ENCODE results near the gene MCRIP1. TPM values are rescaled to one million over a fixed set of nuclear protein-coding genes. Genes with fewer than 3 reads are reported as not detected.

Gene MCRIP1
- total RNA-seq, 2 donors from 2014 or later, result 164 to 183 TPM

DNA sequence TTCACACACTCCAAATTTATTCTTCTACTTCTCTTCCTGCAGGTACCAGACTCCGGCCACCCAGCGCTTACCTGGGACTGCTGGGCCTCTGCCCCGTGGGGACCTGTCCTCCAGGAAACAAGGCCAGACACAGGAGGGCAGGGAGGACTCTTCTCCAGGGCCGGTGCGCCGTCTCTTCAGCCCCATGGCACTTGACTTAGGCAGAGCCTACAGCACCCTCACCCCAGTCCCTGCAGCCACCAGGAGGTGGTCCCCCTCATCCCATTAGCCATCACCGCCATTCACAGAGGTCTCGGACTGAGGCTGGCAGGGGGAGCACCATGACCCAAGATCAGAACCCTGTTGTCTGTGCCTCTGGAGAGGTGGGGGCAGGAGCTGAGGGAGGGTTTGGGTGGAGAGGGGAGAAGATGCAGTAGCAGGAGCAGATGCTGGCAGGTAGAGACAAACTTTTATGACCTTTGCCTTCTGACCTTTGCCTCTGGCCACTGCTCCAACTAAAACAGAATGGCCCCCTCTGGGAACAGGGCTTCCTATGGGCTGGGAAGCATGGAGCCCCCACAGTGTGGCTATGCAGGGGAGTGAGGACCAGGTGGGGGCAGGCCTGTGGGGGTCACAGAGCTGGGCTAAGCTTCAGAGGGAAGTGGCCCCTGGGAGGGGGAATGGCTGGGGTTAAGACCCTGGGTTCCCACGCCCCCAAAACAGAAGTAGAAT lies 30.9 kb downstream of the MCRIP1 start:
- 83 to 90% methylated on average over 2 to 9 of the region's 9 CpGs for WGBS, 2 experiments (ENCODE audit: insufficient coverage in 1 of 2, insufficient read length in 1 of 2)
- Histone ChIP-seq H3K9ac (ENCODE audit: extremely low read depth, low read length, poor library complexity, severe bottlenecking) (no peak overlapping the region), H3K4me3 (ENCODE audit: low read length) (no peak overlapping the region), H3K27me3 (ENCODE audit: control insufficient read depth, insufficient read depth, low read length, poor library complexity, severe bottlenecking) (peaks cover 66% of the 10 kb centered on the region), H3K4me1 (ENCODE audit: control insufficient read depth, insufficient read depth, low read length) (no peaks in the 10 kb centered on the region), H3K9me3 (ENCODE audit: control insufficient read depth, low read length) (peaks cover 7% of the 10 kb centered on the region), H3K27ac (ENCODE audit: low read depth, low read length) (no peak overlapping the region), H3K36me3 (ENCODE audit: control insufficient read depth, insufficient read depth, low read length) (no peaks in the 10 kb centered on the region)
- no peaks in the 10 kb centered on the region for H3K4me1 Mint-ChIP-seq
- no peaks in the 10 kb centered on the region for H3K36me3 Mint-ChIP-seq (ENCODE audit: low read depth)
- H3K27me3 Mint-ChIP-seq (ENCODE audit: insufficient read depth), result peaks cover 70% of the 10 kb centered on the region
- no peak for TF ChIP-seq CTCF (conservative IDR thresholded peaks at IDR 0.05)
- peaks cover 20% of the 10 kb centered on the region for H3K9me3 Mint-ChIP-seq
- H3K27ac Mint-ChIP-seq, result no peak overlapping the region
- peak overlapping the region; percentile 38 for H3K4me3 Mint-ChIP-seq
- no peak for DNase-seq

DNA sequence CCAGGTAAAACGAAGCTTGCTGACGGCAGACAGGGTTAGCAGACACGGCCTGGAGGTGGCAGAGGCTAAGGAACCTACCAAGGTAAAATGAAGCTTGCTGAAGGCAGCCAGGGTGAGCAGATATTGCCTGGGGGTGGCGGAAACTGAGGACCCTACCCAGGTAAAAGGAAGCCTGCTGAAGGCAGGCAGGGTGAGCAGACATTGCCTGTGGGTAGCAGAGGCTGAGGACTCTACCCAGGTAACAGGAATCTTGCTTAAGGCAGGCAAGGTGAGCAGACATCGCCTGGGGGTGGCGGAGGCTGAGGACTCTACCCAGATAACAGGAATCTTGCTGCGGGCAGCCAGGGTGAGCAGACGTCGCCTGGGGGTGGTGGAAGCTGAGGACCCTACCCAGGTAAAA lies 31.8 kb downstream of the MCRIP1 start:
- no peaks in the 10 kb centered on the region for H3K4me1 Mint-ChIP-seq
- no peaks in the 10 kb centered on the region for H3K4me1 ChIP-seq (ENCODE audit: control insufficient read depth, insufficient read depth, low read length)
- no peak for TF ChIP-seq CTCF (conservative IDR thresholded peaks at IDR 0.05)
- no peak overlapping the region for H3K27ac Mint-ChIP-seq
- H3K9ac ChIP-seq (ENCODE audit: extremely low read depth, low read length, poor library complexity, severe bottlenecking), result no peak overlapping the region
- no peak overlapping the region for H3K4me3 ChIP-seq (ENCODE audit: low read length)
- WGBS, 2 experiments (ENCODE audit: insufficient coverage in 1 of 2, insufficient read length in 1 of 2), result 89% methylated on average over 9 of the region's 9 CpGs
- H3K27me3 ChIP-seq (ENCODE audit: control insufficient read depth, insufficient read depth, low read length, poor library complexity, severe bottlenecking), result peaks cover 57% of the 10 kb centered on the region
- H3K9me3 Mint-ChIP-seq, result peaks cover 20% of the 10 kb centered on the region
- H3K9me3 ChIP-seq (ENCODE audit: control insufficient read depth, low read length), result peaks cover 7% of the 10 kb centered on the region
- no peak overlapping the region for H3K4me3 Mint-ChIP-seq
- DNase-seq, result no peak
- peaks cover 61% of the 10 kb centered on the region for H3K27me3 Mint-ChIP-seq (ENCODE audit: insufficient read depth)
- H3K36me3 ChIP-seq (ENCODE audit: control insufficient read depth, insufficient read depth, low read length), result no peaks in the 10 kb centered on the region
- no peak overlapping the region for H3K27ac ChIP-seq (ENCODE audit: low read depth, low read length)
- no peaks in the 10 kb centered on the region for H3K36me3 Mint-ChIP-seq (ENCODE audit: low read depth)

- Histone ChIP-seq H3K36me3 (ENCODE audit: control insufficient read depth, insufficient read depth, low read length) (no peaks in the 10 kb centered on the region), H3K4me1 (ENCODE audit: control insufficient read depth, insufficient read depth, low read length) (no peaks in the 10 kb centered on the region), H3K9ac (ENCODE audit: extremely low read depth, low read length, poor library complexity, severe bottlenecking) (no peak overlapping the region), H3K27me3 (ENCODE audit: control insufficient read depth, insufficient read depth, low read length, poor library complexity, severe bottlenecking) (no peaks in the 10 kb centered on the region), H3K4me3 (ENCODE audit: low read length) (no peak overlapping the region), H3K27ac (ENCODE audit: low read depth, low read length) (no peak overlapping the region), H3K9me3 (ENCODE audit: control insufficient read depth, low read length) (no peaks in the 10 kb centered on the region)
- 47 to 71% methylated on average over 4 to 8 of the region's 8 CpGs for WGBS, 2 experiments (ENCODE audit: insufficient coverage in 1 of 2, insufficient read length in 1 of 2)
- Mint-ChIP-seq H3K27me3 (ENCODE audit: insufficient read depth) (peaks cover 5% of the 10 kb centered on the region), H3K4me1 (no peaks in the 10 kb centered on the region), H3K36me3 (ENCODE audit: low read depth) (no peaks in the 10 kb centered on the region), H3K4me3 (no peak overlapping the region), H3K27ac (no peak overlapping the region), H3K9me3 (peaks cover 10% of the 10 kb centered on the region)
- peak; percentile 77 for DNase-seq
- no peak for TF ChIP-seq CTCF (conservative IDR thresholded peaks at IDR 0.05)
Measured at GRCh38 chr17:81794509-81794908, 38.6 kb downstream of the MCRIP1 start.

Data from endodermal cell (in vitro differentiated cells).